GM20000 (cell line): ENCODE data around the gene WDFY3.

Source experiments
- DNase-seq: peaks from one replicate; pipeline ENCODE4 v3.0.0; 2012; ENCODE audit warnings: low spot score
- TF ChIP-seq, protein P1 (sequence below): IDR thresholded peaks from 2 replicates; pipeline ENCODE4 v1.5.1; 2012; ENCODE audit warnings: mild to moderate bottlenecking, control low read depth; ENCODE audit errors: extremely low read depth, missing control alignments

Gene WDFY3

DNA sequence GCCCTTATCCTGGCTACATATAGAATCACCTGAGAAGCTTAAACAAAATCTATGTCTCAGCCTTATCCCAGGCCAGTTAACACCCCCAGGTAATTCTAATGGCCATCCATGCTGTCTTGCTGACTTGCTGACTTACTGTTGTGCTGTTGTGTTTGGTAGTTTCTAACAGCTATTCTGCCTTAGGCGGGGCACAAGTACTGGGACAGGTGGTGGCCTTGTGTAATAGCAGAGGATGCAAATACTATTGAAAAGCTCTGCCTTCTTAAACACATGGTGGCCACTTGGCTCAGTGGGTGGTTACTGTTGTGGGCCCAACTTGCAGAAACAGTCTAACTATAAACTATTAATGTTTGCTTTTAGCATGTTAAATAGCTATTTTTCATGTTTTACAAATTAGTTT is 327.3 kb downstream of the WDFY3 start:
- TF ChIP-seq, protein P1, sequence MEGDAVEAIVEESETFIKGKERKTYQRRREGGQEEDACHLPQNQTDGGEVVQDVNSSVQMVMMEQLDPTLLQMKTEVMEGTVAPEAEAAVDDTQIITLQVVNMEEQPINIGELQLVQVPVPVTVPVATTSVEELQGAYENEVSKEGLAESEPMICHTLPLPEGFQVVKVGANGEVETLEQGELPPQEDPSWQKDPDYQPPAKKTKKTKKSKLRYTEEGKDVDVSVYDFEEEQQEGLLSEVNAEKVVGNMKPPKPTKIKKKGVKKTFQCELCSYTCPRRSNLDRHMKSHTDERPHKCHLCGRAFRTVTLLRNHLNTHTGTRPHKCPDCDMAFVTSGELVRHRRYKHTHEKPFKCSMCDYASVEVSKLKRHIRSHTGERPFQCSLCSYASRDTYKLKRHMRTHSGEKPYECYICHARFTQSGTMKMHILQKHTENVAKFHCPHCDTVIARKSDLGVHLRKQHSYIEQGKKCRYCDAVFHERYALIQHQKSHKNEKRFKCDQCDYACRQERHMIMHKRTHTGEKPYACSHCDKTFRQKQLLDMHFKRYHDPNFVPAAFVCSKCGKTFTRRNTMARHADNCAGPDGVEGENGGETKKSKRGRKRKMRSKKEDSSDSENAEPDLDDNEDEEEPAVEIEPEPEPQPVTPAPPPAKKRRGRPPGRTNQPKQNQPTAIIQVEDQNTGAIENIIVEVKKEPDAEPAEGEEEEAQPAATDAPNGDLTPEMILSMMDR = no peak
- no peak for DNase-seq

- no peak for DNase-seq
- TF ChIP-seq, protein P1 = no peak
Measured at GRCh38 chr4:84638092-84638491, 328.4 kb downstream of the WDFY3 start.

DNA sequence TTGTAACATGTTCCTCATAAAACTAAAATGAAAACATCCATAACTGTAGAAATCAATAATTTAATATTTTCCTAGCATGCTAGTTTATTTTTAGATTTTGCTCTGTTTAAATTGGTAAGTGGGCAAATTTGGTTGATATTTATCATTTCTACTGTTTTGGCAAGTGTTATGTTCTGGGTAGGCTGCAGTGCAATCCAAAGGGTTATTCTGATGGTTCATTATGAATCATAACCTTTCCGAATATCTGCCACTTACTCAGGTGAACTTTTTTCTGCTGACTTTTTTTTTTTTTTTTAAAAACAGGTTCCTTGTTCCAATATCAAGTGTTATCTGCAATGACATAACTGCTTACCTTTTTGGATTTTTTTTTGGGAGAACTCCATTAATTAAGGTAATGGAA is 331.5 kb downstream of the WDFY3 start:
- no peak for DNase-seq
- TF ChIP-seq, protein P1 = no peak

DNA sequence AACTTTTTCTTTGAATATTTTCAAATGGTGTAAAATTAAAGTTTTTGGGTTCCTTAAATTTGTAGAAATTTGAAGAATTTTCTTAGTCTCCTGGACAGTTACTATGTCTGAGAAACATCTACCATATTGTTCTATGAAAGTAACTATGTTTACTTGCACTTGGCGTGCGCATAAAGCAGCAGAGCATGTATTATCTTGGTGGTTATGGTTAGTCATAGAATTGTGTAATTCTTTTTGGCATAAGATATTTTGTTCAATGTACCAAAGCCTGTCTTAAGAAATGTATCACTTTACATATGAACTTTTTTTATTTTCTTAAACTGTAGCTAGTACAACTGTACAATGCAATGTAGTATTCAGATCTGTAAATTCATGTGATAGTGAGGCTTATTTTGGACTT is 334.4 kb downstream of the WDFY3 start:
- no peak for DNase-seq

GRCh38 chr4:84631573-84631972 is 334.9 kb downstream of the WDFY3 start:
- no peak for DNase-seq

More for the DNA sequence above, 334.4 kb downstream of the WDFY3 start:
- TF ChIP-seq, protein P1 = no peak

DNA sequence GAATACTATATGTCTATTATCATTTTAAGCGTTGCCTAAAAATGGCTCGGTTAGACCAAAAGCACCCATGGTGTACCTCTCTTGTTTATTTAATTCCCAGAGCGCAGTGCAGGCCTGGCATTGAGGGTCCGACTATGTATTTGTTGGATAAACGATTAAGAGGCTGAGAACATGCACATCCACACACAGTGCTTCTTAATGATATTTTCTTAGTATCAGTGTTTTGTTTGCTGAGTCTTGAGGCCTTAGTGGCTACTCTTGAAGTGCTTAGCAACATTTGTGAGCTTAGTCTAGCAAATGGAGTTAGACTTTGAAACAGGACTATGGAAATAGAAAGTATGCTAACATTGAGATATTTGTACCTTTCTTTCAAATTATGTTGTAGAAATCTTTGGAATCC is 339.8 kb downstream of the WDFY3 start:
- TF ChIP-seq, protein P1 = no peak

More at GRCh38 chr4:84631573-84631972, 334.9 kb downstream of the WDFY3 start:
- TF ChIP-seq, protein P1 = no peak

DNA sequence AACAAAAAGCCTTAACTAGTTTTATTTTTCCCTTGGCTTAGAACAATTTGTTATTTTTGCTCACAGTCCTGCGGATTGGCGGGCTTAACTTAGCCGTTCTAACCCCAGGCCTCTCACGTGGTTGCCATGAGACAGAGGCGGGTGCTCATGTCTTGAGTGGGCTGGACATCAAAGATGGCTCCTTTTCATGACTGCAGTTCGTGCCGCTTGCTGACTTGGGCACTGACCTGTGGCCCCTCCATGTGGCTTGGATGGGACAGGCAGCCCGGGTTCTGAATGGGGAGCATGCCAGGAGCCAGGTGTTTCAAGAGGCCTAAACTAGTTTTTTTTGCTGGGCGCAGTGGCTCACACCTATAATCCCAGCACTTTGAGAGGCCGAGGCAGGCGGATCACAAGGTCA is 342.8 kb downstream of the WDFY3 start:
- DNase-seq = no peak
- TF ChIP-seq, protein P1 = no peak

More for the DNA sequence above, 339.8 kb downstream of the WDFY3 start:
- no peak for DNase-seq
